HL-60 (cell line): ENCODE measurements around the gene TMC3.

Source experiments
- DNase-seq, 2 experiments: peaks; one replicate each; pipeline ENCODE4 v3.0.0-alpha.2; 2010 to 2020; ENCODE audit warnings: low read depth in 1 of 2, low spot score in 1 of 2
- H3K27ac ChIP-seq: fragments of 250-450 bp; sonication (Bioruptor Pico); replicated peaks from 2 replicates; pipeline ENCODE4 v1.5.1; 2020; ENCODE audit warnings: mild to moderate bottlenecking, moderate library complexity
- H3K27me3 ChIP-seq: fragments of 250-450 bp; sonication (Bioruptor Pico); 2 replicates; pipeline ENCODE4 v1.5.1; 2021; ENCODE audit warnings: mild to moderate bottlenecking, moderate library complexity; ENCODE audit not compliant: insufficient read depth, poor library complexity, severe bottlenecking
- H3K4me3 ChIP-seq: replicated peaks from 2 replicates; pipeline ENCODE4 v1.5.1; 2011; ENCODE audit warnings: mild to moderate bottlenecking, control low read depth, low read length; ENCODE audit not compliant: insufficient read depth
- GABPA ChIP-seq: IDR thresholded peaks from 2 replicates; pipeline ENCODE4 v1.6.1; 2012; ENCODE audit warnings: low read depth
- POLR2AphosphoS5 ChIP-seq: IDR thresholded peaks from 2 replicates; pipeline ENCODE4 v1.6.1; 2012; ENCODE audit warnings: low read depth
- REST ChIP-seq: IDR thresholded peaks from 2 replicates; pipeline ENCODE4 v1.6.1; 2012; ENCODE audit warnings: low read depth; ENCODE audit not compliant: insufficient replicate concordance
- SPI1 ChIP-seq: IDR thresholded peaks from 2 replicates; pipeline ENCODE4 v1.6.1; 2012; ENCODE audit warnings: low read depth, mild to moderate bottlenecking, borderline replicate concordance
- TF ChIP-seq, protein P1 (sequence below): IDR thresholded peaks from one replicate; pipeline ENCODE4 v1.5.1; 2011; ENCODE audit warnings: low read length, control low read depth, inconsistent platforms; ENCODE audit not compliant: insufficient read depth

TMC3 gene

DNA sequence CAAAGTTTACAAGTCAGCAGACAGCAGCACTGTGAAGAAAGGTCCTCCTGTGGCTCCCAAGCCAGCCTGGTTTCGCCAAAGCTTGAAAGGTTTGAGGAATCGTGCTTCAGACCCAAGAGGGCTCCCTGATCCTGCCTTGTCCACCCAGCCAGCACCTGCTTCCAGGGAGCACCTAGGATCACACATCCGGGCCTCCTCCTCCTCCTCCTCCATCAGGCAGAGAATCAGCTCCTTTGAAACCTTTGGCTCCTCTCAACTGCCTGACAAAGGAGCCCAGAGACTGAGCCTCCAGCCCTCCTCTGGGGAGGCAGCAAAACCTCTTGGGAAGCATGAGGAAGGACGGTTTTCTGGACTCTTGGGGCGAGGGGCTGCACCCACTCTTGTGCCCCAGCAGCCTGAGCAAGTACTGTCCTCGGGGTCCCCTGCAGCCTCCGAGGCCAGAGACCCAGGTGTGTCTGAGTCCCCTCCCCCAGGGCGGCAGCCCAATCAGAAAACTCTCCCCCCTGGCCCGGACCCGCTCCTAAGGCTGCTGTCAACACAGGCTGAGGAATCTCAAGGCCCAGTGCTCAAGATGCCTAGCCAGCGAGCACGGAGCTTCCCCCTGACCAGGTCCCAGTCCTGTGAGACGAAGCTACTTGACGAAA is 74.3 kb downstream of the TMC3 start:
- TF ChIP-seq REST (no peak), POLR2AphosphoS5 (no peak), GABPA (no peak), SPI1 (no peak)
- TF ChIP-seq, protein P1, sequence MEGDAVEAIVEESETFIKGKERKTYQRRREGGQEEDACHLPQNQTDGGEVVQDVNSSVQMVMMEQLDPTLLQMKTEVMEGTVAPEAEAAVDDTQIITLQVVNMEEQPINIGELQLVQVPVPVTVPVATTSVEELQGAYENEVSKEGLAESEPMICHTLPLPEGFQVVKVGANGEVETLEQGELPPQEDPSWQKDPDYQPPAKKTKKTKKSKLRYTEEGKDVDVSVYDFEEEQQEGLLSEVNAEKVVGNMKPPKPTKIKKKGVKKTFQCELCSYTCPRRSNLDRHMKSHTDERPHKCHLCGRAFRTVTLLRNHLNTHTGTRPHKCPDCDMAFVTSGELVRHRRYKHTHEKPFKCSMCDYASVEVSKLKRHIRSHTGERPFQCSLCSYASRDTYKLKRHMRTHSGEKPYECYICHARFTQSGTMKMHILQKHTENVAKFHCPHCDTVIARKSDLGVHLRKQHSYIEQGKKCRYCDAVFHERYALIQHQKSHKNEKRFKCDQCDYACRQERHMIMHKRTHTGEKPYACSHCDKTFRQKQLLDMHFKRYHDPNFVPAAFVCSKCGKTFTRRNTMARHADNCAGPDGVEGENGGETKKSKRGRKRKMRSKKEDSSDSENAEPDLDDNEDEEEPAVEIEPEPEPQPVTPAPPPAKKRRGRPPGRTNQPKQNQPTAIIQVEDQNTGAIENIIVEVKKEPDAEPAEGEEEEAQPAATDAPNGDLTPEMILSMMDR = no peak
- Histone ChIP-seq H3K27ac (no peak overlapping the region), H3K4me3 (no peak overlapping the region), H3K27me3 (no peaks in the 10 kb centered on the region)
- no peak for DNase-seq

- no peak for DNase-seq
- no peak for TF ChIP-seq GABPA
- TF ChIP-seq REST = no peak
- TF ChIP-seq POLR2AphosphoS5 = no peak
- TF ChIP-seq SPI1 = no peak
- TF ChIP-seq, protein P1 = no peak
- Histone ChIP-seq H3K27ac (no peak overlapping the region), H3K27me3 (no peaks in the 10 kb centered on the region), H3K4me3 (no peak overlapping the region)
These were observed 74.9 kb downstream of the TMC3 start for GRCh38 chr15:81299156-81299555.

GRCh38 chr15:81298611-81299010 is 75.4 kb downstream of the TMC3 start:
- no peak overlapping the region; the same call in 1 of the 2 replicates for H3K4me3 ChIP-seq
- DNase-seq = no peak
- H3K27ac ChIP-seq = peak overlapping the region; percentile 78

More at GRCh38 chr15:81298611-81299010, 75.4 kb downstream of the TMC3 start:
- H3K27me3 ChIP-seq = no peaks in the 10 kb centered on the region
- TF ChIP-seq SPI1 = no peak
- TF ChIP-seq, protein P1 = no peak
- TF ChIP-seq POLR2AphosphoS5 = no peak
- no peak for TF ChIP-seq REST
- TF ChIP-seq GABPA = no peak
